Stimulated activated CD8-positive, alpha-beta memory T cell treated with anti-CD3 and anti-CD28 coated beads, Interleukin-4, amount 100 ng/mL, for 1 hour (primary cell): ENCODE data around the gene GUCY2D.

ENCODE experiments used
- DNase-seq, 2 donors: peaks; one replicate each; pipeline ENCODE4 v3.0.0-alpha.2; 2020; ENCODE audit warnings: low read depth in 2 of 2, low spot score in 1 of 2

GUCY2D gene

DNA sequence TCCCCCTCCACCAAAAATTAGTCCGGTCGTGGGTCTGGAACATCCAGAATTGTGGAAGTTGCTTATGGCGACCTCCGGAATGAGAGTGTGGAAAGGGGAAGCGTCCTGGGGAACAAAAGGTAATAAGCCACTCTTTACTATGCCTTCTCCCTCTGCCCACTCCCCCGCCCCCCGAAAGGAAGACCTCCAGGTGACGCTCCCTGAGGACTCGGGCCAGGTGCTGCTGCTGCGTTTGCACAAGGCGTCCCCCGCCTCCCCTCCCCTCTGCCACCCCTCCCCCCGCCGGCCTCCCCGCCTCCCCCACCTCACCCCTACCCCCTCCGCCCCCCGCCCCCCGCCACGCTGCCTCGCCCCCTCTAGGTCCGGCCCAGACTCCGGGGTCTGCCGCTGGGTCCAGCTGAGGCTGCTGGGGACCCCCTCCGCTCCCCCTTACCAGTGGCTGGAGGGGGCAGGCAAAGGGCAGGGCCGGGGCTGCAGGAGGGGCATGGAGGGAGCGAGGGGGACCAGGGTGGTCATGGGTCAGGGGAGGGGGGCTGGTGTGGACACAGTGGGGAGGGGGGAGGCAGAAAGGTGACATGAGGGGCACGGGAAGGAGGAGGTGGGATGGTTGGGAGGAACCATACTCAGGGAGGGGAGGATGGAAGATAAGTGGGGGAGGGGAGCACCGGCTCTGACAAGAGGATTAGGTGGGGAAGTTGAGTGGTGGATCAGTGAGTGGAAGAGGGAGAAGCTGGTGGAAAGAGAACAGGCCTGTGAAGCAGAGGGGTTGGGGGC, 61.5 kb downstream of the GUCY2D start:
- DNase-seq: no peak

DNA sequence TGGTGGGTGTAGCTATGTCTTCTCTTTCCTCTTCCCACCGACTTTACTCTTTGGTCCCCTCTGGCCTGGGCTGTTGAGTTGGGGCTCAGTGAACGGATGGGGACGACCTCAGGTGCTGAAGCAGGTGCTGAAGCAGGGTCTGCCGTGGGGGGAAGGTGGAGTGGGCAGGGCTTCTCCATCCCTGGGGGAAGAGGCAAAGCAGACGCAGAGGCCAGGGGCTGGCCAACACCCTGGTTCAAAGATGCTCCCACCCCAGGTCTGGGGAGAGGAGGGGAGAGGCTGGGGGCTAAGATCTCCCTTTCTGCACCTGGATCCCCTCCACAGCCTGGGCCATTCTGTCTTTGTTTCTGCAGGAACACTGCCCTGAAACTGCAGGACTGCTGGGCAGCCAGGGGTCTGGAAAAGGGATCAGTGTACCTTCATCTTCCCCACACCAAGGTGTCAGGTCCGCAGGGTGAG, 62.2 kb downstream of the GUCY2D start:
- DNase-seq: no peak

DNA sequence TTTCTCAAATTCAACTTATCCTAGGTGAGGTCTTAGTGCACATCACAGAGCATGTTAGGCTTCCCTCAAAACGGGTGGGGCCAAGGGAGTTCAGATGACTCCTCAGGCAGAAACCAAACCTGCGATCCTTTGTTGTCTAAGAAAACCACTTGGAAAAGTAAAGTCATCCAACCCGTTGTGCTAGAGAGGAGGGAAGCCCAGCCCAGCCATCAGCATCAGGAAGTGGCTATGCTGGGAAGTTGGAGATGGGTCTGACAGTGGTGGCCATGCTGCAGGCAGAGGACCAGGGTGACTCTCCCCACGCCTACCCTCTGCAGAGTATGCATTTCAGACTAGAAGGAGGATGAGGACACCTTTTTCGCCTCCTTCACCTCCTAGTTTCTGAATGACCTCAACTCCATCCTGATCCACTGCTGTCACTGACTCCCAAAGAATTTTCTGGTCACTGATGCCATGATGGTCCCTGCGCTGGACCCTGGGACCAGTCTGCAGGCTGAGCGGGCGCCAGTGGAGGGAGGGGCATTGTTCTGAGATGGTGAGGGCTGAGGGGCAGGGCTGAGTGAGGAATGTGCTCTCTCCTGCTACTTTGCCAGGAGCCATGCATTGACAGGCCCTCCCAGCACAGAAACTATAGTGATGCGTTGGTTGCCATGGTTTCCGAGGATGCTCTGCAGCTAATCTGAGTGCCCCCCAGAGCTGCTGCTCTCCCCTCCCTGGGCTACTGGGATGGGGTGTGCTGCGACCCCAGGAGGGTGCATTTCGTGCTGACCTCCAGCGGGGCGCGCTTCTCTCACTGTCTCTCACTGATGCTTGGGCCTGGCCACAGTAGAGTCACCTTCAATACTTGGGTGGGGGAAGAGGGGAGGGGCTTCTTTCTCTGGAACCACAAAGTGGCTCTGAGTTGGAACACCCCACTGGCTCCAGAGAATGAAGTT, 64.7 kb downstream of the GUCY2D start:
- no peak for DNase-seq

DNA sequence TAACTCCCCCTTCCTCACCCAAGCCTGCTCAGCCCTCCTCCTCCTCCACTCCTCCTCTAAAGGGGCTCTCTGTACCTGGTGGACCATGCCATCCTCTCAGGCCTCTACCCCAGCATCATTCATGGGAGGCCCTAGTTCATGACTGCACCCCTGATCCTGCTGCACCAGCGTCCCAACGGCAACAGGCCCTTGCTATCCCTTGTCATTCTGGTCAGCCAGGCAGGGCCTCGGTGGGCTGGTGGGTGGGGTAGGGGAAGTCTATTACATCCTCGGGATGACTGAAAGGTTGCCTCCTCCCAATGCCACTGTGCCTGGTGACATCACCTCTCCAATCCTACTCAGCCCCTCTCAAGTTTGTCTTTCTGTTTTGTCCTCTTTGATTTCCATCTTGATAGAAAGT, 65.4 kb downstream of the GUCY2D start:
- DNase-seq: no peak

DNA sequence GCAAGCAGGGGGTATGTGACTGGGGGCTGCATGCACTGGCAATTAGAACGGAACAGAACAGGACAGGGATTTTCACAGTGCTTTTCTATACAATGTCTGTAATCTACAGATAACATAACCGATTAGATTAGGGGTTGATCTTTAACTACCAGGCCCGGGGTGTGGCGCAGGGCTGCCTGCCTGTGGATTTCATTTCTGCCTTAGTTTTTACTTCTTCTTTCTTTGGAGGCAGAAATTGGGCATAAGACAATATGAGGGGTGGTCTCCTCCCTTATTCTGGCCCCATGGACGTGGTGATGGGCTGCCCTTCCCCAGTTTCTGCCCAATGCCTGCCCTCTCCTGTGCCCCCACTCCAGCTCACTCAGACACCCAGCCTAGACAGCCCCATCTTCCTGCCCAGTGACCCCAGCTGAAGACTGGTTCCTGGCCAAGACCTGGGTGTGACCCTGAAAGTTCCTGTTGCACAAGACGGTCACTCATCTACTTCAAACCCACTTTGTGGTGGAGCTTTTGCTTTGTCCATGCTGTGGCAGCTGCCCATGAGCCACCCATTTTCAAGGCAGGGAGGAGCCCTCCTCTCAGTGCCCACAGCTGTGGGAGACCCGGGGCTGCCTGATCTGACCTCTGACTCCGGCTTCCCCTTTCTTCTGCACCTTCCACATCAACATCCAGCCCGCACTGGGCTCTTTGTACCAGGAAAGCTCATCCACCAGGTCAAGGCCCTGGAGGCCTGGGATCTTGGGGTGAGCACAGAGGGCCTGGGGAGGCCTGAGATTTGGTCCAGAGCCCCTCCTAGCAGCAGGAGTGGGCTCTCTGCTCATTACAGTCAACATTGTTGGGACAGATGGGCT, 66.5 kb downstream of the GUCY2D start:
- DNase-seq: no peak

DNA sequence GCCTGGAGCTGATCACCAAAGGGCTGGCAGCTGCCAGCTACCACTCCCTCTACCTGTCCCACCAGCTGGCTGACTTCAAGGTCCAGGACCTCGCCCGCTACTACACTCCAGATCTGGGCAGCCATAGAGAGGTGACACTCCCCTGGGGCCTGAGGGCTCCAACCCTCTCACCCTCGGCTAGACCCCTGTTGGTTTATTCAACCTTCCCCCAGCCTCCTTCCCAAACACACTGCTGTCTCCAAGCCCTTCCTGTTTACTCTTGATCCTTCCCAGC, 67.1 kb downstream of the GUCY2D start:
- no peak for DNase-seq
